HG02973 (cell line): ENCODE data around the gene PHF3.
"Not testable (repeated sequence)": the region's sequence is repeated elsewhere in the genome, so short reads cannot be mapped to it uniquely, and the experiment has no call there.

Source experiments
- ATAC-seq: cut with Tn5 transposase; IDR thresholded peaks from one replicate; pipeline ENCODE4 v1.9.1; 2021; ENCODE audit warnings: moderate library complexity; ENCODE audit not compliant: unreplicated experiment

Gene PHF3

GRCh38 chr6:63705707-63706106 is 70.1 kb downstream of the PHF3 start:
- ATAC-seq, result no peak

GRCh38 chr6:63706630-63707029 is 71.0 kb downstream of the PHF3 start:
- no peak for ATAC-seq

- ATAC-seq, result no peak
Observed at GRCh38 chr6:63708631-63709030, 73.0 kb downstream of the PHF3 start.

- ATAC-seq, result no peak
Observed at GRCh38 chr6:63709148-63709547, 73.5 kb downstream of the PHF3 start.

- no peak for ATAC-seq
Observed at GRCh38 chr6:63713332-63713731, 77.7 kb downstream of the PHF3 start.

GRCh38 chr6:63714091-63714490 is 78.5 kb downstream of the PHF3 start:
- no peak for ATAC-seq

GRCh38 chr6:63716169-63716568 is 80.6 kb downstream of the PHF3 start:
- no peak for ATAC-seq

GRCh38 chr6:63721181-63721580 is 85.6 kb downstream of the PHF3 start:
- ATAC-seq, result no peak

- no peak for ATAC-seq
Observed at GRCh38 chr6:63724721-63725120, 89.1 kb downstream of the PHF3 start.

GRCh38 chr6:63730311-63730710 is 94.7 kb downstream of the PHF3 start:
- ATAC-seq, result no peak

GRCh38 chr6:63731930-63732329 is 96.3 kb downstream of the PHF3 start:
- no peak for ATAC-seq

GRCh38 chr6:63732336-63732735 is 96.7 kb downstream of the PHF3 start:
- no peak for ATAC-seq

- ATAC-seq, result no peak
Observed at GRCh38 chr6:63734923-63735322, 99.3 kb downstream of the PHF3 start.

- ATAC-seq, result not testable (repeated sequence)
Observed at GRCh38 chr6:63738190-63738589, 102.6 kb downstream of the PHF3 start.

- ATAC-seq, result no peak
Observed at GRCh38 chr6:63739094-63739687, 103.6 kb downstream of the PHF3 start.

GRCh38 chr6:63740709-63741108 is 105.1 kb downstream of the PHF3 start:
- no peak for ATAC-seq

GRCh38 chr6:63742060-63742459 is 106.5 kb downstream of the PHF3 start:
- no peak for ATAC-seq

- no peak for ATAC-seq
Observed at GRCh38 chr6:63743691-63744090, 108.1 kb downstream of the PHF3 start.

GRCh38 chr6:63744810-63745209 is 109.2 kb downstream of the PHF3 start:
- ATAC-seq, result no peak

GRCh38 chr6:63745784-63746183 is 110.2 kb downstream of the PHF3 start:
- ATAC-seq, result no peak

- ATAC-seq, result no peak
Observed at GRCh38 chr6:63750400-63750799, 114.8 kb downstream of the PHF3 start.

GRCh38 chr6:63757275-63757674 is 121.7 kb downstream of the PHF3 start:
- not testable (repeated sequence) for ATAC-seq

- ATAC-seq, result no peak
Observed at GRCh38 chr6:63757826-63758225, 122.2 kb downstream of the PHF3 start.
